GM12872 (cell line): ENCODE measurements around the gene GALNT18.

Experiments
- TF ChIP-seq, protein P1 (sequence below): IDR thresholded peaks from 3 replicates; pipeline ENCODE4 v1.5.1; 2011; ENCODE audit warnings: low read depth, mild to moderate bottlenecking, low read length, moderate library complexity; ENCODE audit not compliant: insufficient read depth

GALNT18 gene

DNA sequence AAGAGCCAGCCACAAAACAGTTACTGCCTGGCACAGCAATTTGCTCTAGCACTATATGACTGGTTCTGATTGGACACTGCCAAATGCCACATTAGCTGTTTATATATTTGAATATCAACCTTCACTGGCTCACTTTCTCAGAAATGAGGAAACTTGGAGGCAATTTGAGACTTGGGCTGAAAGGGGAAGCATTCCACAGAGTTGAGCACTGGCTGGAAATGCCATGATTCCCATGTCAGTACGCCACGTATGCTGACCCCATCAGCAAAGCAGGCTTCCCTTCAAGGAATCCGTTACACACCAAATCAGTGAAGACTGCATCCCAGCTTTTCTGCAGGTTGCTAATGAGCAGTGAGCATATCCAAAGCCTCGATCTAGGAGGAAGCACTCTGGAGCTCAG, 34.7 kb downstream of the GALNT18 start:
- TF ChIP-seq, protein P1, sequence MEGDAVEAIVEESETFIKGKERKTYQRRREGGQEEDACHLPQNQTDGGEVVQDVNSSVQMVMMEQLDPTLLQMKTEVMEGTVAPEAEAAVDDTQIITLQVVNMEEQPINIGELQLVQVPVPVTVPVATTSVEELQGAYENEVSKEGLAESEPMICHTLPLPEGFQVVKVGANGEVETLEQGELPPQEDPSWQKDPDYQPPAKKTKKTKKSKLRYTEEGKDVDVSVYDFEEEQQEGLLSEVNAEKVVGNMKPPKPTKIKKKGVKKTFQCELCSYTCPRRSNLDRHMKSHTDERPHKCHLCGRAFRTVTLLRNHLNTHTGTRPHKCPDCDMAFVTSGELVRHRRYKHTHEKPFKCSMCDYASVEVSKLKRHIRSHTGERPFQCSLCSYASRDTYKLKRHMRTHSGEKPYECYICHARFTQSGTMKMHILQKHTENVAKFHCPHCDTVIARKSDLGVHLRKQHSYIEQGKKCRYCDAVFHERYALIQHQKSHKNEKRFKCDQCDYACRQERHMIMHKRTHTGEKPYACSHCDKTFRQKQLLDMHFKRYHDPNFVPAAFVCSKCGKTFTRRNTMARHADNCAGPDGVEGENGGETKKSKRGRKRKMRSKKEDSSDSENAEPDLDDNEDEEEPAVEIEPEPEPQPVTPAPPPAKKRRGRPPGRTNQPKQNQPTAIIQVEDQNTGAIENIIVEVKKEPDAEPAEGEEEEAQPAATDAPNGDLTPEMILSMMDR: no peak

DNA sequence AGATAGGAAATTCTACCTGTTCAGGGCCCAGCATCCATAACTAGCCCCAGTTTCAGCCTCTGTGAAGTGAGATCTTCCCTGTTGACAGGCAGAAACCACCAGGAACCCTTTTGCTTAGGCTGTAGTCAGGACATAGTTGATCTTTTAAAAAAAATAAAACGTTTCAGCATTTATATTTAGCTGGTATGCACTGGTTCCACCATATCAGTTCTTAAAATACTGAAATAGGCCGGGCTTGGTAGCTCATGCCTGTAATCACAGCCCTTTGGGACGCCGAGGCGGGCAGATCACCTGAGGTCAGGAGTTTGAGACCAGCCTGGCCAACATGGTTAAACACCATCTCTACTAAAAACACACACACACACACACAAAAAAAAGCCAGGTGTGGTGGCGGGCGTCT, 35.3 kb downstream of the GALNT18 start:
- TF ChIP-seq, protein P1: no peak

DNA sequence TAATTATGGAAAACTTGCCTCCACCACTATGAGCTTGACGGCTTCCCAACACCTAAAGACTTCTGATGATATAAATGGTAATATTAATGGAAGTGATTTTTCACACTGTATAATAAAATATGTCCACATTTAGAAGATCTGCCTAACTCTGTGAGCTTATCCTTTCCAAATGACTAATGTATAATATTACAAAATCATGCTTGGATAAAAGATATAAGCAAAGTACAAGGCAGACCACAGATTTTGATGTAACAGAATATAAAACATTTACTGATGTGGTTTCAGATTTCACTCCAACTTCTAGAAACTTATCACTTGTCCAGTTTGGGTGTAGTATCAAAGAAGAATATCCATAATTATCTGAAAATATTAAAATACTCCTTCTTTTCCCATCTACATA, 36.9 kb downstream of the GALNT18 start:
- TF ChIP-seq, protein P1: no peak

DNA sequence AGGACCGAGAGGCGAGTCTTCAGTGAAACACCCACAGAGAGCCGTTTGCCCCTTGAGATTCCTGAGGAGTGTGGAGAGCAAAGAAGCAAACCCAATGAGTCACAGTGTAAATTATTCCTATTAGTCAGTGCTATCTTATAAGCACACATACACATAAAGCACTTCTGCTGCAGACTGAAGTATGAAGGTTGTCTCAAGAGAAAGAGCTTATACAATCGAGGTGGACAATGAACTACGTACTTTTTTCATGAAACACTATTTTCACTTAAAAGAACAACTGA, 37.3 kb downstream of the GALNT18 start:
- TF ChIP-seq, protein P1: no peak

DNA sequence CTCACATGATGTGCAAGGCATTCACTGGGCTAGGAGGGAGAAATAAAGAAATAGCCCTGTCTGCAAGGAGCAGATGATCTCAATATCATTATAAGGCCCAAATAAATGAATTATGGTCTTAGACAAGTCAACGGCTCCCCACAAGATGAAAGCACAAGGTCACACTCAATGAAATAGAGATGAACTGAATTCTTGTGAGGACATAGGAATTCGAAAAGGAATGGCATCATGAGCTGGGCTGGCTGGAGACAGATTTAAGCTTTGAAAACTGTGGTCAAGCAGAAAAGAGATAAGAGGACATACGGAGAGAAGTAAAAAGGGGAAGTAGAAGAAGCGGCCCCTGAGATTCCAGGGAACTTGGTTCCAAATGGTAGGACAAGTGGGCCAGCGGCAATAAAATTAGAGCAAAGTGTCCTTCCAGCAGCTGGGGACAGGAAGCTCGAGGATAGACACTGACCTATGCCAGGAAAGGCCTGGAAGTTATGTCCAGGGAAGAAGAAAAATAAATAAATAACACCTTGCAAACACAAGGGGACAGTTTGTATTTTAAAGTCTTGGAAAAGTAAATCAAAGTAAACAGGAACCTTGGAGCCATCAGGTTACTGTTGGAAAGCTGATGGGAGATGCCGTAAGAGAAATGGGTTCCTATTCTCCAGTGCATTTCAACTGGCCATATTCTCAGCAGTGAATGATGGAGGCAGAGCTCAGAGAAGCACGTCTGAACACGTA, 37.8 kb downstream of the GALNT18 start:
- TF ChIP-seq, protein P1: no peak

DNA sequence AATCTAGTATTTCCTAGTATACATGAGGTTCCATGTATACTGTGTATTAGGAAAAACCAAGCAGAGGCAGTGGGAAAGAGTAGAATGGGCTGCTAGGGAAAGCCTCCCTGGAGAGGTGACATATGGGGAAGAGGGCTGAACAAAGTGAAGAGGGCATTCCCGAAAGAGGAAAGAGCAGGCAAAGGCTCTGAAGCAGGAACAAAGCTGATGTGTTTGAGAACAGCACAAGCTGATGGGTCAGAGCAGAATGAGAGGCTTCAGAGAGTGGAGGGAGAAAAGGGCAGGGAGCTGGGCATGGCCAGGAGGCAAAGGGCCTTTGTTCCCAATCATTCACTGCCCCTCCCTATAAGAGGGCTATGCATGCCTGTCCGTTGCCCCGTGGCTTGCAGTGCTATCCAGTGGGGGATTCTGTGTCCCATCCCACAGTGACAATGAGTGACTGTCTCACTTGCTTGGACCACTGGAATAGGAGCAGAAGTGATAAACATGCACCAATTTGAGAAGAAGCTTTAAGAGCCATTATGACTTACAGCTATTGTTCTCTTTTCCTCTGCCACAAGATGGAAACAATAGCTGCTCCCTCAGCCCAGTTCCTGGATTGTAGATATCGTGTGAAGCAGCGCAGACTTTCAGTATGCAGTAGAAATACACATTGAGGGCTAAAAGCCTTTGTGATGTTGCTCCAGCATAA, 39.6 kb downstream of the GALNT18 start:
- TF ChIP-seq, protein P1: no peak

DNA sequence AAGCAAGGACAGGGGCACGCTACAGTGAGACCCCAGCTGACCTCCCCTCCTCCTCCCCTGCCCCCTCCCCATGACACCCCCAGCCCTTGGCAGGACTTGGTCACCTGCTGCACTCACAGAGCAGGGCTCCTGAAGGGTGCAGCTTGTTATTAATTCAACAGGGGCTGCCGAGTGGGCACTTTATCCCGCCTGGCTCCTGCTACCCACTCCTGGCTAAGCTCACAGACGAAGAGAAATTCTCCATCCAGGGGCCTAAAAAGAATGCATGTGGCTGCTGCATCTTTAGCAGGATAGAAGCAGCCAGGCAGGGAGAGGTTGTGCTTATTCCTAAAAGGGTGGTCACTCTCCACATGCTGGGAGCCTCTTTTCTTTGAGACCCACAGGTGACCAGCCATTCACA, 40.3 kb downstream of the GALNT18 start:
- TF ChIP-seq, protein P1: no peak
